Germinal center (tissue), 1 donor: ENCODE measurements around the gene CLEC5A.
"Not testable (repeated sequence)": the region's sequence is repeated elsewhere in the genome, so short reads cannot be mapped to it uniquely, and the experiment has no call there.

Experiments
- DNase-seq: peaks from one replicate; pipeline ENCODE4 v3.0.0; 2012; ENCODE audit warnings: mixed read lengths, low spot score

The CLEC5A gene

GRCh38 chr7:141946796-141947195 lies at the start of gene CLEC5A:
Gene CLEC5A, minus strand, starts transcription at chr7:141946974. Its CDS starts 682 bp downstream, at chr7:141946292.
- DNase-seq, result no peak

- DNase-seq, result no peak
Measured at GRCh38 chr7:141993354-141993753, 46.6 kb upstream of the CLEC5A start.

GRCh38 chr7:141992688-141993087 lies 45.9 kb upstream of the CLEC5A start:
- no peak for DNase-seq

GRCh38 chr7:141992156-141992555 lies 45.4 kb upstream of the CLEC5A start:
- no peak for DNase-seq

GRCh38 chr7:141991140-141991539 lies 44.4 kb upstream of the CLEC5A start:
- DNase-seq, result no peak

- no peak for DNase-seq
Measured at GRCh38 chr7:141990011-141990725, 43.4 kb upstream of the CLEC5A start.

- not testable (repeated sequence) for DNase-seq
Measured at GRCh38 chr7:141987803-141988202, 41.0 kb upstream of the CLEC5A start.

GRCh38 chr7:141986923-141987322 lies 40.1 kb upstream of the CLEC5A start:
- DNase-seq, result no peak

- DNase-seq, result not testable (repeated sequence)
Measured at GRCh38 chr7:141985926-141986325, 39.2 kb upstream of the CLEC5A start.

- DNase-seq, result no peak
Measured at GRCh38 chr7:141979568-141979967, 32.8 kb upstream of the CLEC5A start.

- no peak for DNase-seq
Measured at GRCh38 chr7:141978351-141978750, 31.6 kb upstream of the CLEC5A start.

GRCh38 chr7:141976524-141977245 lies 29.9 kb upstream of the CLEC5A start:
- no peak for DNase-seq

GRCh38 chr7:141975806-141976523 lies 29.2 kb upstream of the CLEC5A start:
- DNase-seq, result peak; percentile 72

GRCh38 chr7:141974831-141975230 lies 28.1 kb upstream of the CLEC5A start:
- DNase-seq, result no peak

- no peak for DNase-seq
Measured at GRCh38 chr7:141973673-141974072, 26.9 kb upstream of the CLEC5A start, which contains the start of gene TAS2R38. Gene TAS2R38, minus strand, starts transcription at chr7:141973773. Its CDS starts 84 bp downstream, at chr7:141973689.

- DNase-seq, result peak; percentile 18
Measured at GRCh38 chr7:141960687-141961422, 14.1 kb upstream of the CLEC5A start.

GRCh38 chr7:141956084-141956483 lies 9.3 kb upstream of the CLEC5A start:
- no peak for DNase-seq

GRCh38 chr7:141954334-141954733 lies 7.6 kb upstream of the CLEC5A start:
- no peak for DNase-seq

GRCh38 chr7:141952461-141952860 lies 5.7 kb upstream of the CLEC5A start:
- DNase-seq, result no peak

- DNase-seq, result no peak
Measured at GRCh38 chr7:141950806-141951205, 4.0 kb upstream of the CLEC5A start.

- no peak for DNase-seq
Measured at GRCh38 chr7:141949911-141950310, 3.1 kb upstream of the CLEC5A start.

GRCh38 chr7:141949451-141949850 lies 2.7 kb upstream of the CLEC5A start:
- no peak for DNase-seq
